ENCODE data around the gene DYDC1.
"Not testable (repeated sequence)": the region's sequence is repeated elsewhere in the genome, so short reads cannot be mapped to it uniquely, and the experiment has no call there.

Gene DYDC1

DNA sequence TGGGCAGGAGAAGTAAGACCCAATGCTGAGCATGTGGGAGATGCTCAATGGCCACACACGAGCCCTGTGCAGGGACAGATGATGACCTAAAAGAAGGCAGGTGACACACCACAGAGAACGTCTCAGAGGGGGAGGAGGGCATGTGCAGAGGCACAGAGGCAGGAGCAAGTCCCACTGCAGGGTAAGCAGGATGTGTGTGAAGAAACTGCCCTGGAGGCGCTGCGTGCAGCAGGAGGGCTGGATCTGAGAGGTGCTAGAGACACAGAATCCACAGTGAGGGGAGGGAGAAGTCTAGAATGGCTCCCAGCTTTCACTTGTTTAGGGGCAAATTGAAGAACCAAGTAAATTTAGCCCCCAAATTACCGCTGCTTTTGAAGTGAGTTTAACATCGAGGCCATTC is 14.9 kb upstream of the DYDC1 start:
- DNase-seq (ENCODE audit: low spot score): no peak
- TF ChIP-seq, protein P1, sequence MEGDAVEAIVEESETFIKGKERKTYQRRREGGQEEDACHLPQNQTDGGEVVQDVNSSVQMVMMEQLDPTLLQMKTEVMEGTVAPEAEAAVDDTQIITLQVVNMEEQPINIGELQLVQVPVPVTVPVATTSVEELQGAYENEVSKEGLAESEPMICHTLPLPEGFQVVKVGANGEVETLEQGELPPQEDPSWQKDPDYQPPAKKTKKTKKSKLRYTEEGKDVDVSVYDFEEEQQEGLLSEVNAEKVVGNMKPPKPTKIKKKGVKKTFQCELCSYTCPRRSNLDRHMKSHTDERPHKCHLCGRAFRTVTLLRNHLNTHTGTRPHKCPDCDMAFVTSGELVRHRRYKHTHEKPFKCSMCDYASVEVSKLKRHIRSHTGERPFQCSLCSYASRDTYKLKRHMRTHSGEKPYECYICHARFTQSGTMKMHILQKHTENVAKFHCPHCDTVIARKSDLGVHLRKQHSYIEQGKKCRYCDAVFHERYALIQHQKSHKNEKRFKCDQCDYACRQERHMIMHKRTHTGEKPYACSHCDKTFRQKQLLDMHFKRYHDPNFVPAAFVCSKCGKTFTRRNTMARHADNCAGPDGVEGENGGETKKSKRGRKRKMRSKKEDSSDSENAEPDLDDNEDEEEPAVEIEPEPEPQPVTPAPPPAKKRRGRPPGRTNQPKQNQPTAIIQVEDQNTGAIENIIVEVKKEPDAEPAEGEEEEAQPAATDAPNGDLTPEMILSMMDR (IDR thresholded peaks at IDR 0.05; ENCODE audit: extremely low read depth, missing control alignments): no peak

DNA sequence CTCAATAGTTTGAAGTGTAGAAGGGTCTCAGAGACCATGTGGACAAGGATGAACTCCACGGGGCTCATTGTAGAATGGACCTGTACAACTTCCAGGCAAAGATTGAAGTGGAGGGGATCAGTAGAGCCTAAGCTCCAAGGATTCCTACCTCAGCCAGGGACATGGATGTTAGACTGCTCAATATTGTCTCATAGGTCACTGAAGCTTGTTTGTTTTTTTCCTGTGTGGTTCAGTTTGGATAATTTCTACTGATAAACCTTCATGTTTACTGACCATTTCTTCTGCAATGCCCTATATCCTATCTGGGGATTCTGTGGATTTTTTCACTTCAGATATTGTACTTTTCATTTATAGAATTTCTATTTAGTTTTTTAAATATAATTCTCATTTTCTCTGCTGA is 9.0 kb upstream of the DYDC1 start:
- no peak for DNase-seq (ENCODE audit: low spot score)
- TF ChIP-seq, protein P1 (IDR thresholded peaks at IDR 0.05; ENCODE audit: extremely low read depth, missing control alignments): no peak

DNA sequence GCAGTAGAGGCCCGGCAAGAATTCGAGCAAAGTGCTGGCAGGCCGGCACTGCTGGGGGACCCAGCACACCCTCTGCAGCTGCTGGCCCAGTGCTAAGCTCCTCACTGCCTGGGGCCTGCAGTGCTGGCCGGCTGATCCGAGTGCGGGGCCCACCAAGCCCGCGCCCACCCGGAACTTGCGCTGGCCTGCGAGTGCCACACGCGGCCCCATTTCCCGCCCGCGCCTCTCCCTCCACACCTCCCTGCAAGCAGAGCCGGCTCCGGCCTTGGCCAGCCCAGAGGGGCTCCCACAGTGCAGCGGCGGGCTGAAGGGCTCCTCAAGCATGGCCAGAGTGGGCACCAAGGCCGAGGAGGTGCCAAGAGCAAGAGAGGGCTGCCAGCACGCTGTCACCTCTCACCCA is 3.1 kb upstream of the DYDC1 start:
- TF ChIP-seq, protein P1 (IDR thresholded peaks at IDR 0.05; ENCODE audit: extremely low read depth, missing control alignments): no peak
- no peak for DNase-seq (ENCODE audit: low spot score)

DNA sequence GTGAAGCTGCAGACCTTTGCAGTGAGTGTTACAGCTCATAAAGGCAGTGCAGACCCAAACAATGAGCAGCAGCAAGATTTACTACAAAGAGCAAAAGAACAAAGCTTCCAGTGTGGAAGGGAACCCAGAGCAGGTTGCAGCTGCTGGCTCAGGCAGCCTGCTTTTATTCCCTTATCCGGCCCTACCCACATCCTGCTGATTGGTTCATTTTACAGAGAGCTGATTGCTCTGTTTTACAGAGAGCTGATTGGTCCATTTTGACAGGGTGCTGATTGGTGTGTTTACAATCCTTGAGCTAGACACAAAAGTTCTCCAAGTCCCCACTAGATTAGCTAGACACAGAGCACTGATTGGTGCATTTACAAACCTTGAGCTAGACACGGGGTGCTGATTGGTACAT is 2.4 kb upstream of the DYDC1 start:
- not testable (repeated sequence) for DNase-seq (ENCODE audit: low spot score)

DNA sequence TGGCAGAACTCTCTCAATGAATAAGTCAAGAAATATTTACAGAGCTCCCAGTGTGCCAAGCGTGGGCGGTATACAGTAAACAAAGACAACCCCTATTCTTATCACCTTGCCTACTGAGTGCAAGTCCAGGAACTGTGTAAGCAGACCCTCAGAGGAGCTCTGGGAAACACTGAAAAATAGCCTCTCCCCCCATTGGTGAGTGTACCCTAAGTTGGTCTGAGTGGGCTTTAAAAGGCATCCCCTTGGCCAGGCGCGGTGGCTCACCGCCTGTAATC is 1.2 kb upstream of the DYDC1 start:
- DNase-seq (ENCODE audit: low spot score): no peak
- TF ChIP-seq, protein P1 (IDR thresholded peaks at IDR 0.05; ENCODE audit: extremely low read depth, missing control alignments): no peak

DNA sequence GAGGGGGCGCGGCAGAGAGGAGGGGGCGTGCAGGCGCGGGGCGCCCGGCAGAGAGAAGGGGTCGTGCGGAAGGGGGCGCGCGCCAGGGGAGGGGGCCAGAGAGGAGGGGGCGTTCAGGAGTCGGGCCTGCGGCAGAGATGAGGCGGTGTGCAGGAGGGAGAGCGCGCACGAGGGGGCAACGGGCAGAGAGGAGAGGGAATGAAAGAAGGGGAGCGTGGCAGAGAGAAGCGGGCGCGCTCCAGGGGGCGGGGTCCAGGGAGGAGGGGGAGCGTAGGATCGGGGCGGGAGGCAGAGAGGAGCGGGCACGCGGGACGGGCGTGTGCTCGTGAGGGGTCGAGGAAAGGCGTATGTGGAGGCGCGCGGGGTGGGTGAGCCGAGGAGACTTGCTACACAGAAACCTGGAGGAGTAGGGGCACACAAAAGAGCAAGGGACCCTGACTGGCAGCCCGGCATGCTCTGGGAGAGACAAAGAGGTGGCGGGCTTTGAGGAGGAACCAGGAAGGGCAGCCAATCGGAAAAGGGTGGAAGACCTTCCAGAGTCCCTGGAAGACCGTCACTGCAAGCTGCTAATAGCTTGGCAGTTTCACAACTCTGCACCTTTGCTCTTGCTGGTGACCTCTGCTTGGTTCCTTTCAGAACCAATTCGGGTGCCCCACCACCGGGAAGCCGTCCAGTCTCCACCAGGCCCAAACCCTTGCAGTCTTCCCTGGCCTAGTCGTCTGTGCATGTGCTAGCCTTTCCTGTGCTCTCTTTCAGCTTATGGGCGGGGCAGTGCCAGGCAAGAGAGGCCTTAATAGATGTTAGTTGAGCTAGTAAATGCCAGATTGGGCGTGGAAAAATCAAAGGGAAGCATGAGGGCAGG is 665 bp upstream of the DYDC1 start:
- peak; percentile 18 for DNase-seq (ENCODE audit: low spot score)
- TF ChIP-seq, protein P1 (IDR thresholded peaks at IDR 0.05; ENCODE audit: extremely low read depth, missing control alignments): no peak

DNA sequence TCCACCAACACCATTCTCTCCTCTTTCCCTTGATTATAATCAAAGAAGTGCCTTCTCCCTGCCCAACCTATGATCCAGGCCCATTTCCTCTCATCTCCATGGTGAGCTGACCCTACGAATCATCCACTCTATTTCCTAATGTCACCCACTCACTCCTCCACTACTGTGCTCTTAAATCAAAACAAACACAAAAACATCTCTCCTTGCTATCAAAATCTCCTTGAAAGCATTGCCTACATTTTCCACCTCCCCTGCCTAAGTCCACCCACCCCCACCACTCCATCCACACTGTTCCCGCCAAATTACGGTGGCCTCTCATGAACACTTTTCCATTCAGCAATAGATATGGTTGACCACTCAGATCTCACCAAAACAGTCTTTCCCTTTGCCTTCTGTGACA is 5.3 kb downstream of the DYDC1 start:
- no peak for DNase-seq (ENCODE audit: low spot score)
- TF ChIP-seq, protein P1 (IDR thresholded peaks at IDR 0.05; ENCODE audit: extremely low read depth, missing control alignments): no peak

DNA sequence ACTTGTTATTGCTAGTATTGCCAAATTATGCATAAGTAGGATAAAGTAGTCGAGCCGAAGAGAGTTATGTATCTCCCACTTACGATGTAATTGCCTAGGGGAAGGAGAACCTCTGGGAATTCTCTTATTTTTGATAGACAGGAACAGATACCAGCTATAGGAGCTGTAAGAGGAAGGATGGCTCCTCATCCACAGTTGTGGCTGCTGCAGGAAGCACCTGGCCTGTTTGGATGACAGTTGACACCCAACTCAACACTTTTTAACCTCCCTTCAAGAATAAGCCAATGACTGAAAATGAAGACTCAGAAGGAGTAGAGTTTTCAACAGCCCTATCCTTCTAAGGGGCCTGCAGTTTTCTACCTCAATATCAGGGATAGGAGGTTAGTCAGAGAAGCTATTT is 6.3 kb downstream of the DYDC1 start:
- TF ChIP-seq, protein P1 (IDR thresholded peaks at IDR 0.05; ENCODE audit: extremely low read depth, missing control alignments): no peak
- no peak for DNase-seq (ENCODE audit: low spot score)
